Stomach (tissue), 19 donors: ENCODE data around the gene KCNMB4. TPM values are rescaled to one million over a fixed set of nuclear protein-coding genes. Genes with fewer than 3 reads are reported as not detected.
A peak's percentile ranks its signal among the peaks of the same experiment; 100 is the strongest.

Experiments
- DNase-seq, 2 donors: peaks; one replicate each; pipeline versions ENCODE4 v3.0.0 to v3.0.0-alpha.2; 2013 to 2019
- H3K27ac ChIP-seq, 5 donors: fragments of 200-600 bp in 4 of 5; sonication (generic) in 4 of 5; one replicate each; pipeline ENCODE4 v1.5.1; 2013 to 2019; ENCODE audit warnings: mild to moderate bottlenecking in 1 of 5, moderate library complexity in 1 of 5
- H3K27me3 ChIP-seq, 3 donors: fragments of 200-600 bp; sonication (generic); one replicate each; pipeline ENCODE4 v1.5.1; 2017 to 2019; ENCODE audit warnings: mixed run types in 1 of 3
- H3K36me3 ChIP-seq, 4 donors: fragments of 200-600 bp; sonication (generic); 1 replicate in 3 of 4; 2 replicates in 1 of 4; pipeline ENCODE4 v1.5.1; 2016 to 2019
- H3K4me1 ChIP-seq, 4 donors: fragments of 200-600 bp; sonication (generic); one replicate each; pipeline ENCODE4 v1.5.1; 2016 to 2019
- H3K4me3 ChIP-seq, 4 donors: fragments of 200-600 bp; sonication (generic) in 3 of 4; one replicate each; pipeline ENCODE4 v1.5.1; 2016 to 2019; ENCODE audit warnings: mild to moderate bottlenecking in 1 of 4
- H3K9me3 ChIP-seq, 4 donors: fragments of 200-600 bp; sonication (generic); one replicate each; pipeline ENCODE4 v1.5.1; 2016 to 2019
- CTCF ChIP-seq, 7 experiments: fragments of 450-650 bp in 4 of 7; fragments of 200-600 bp in 3 of 7; sonication (generic) in 3 of 7; IDR thresholded peaks; one replicate each; pipeline ENCODE4 v1.5.1; 2016 to 2019; ENCODE audit warnings: antibody characterized with exemption in 7 of 7, control low read depth in 2 of 7, mild to moderate bottlenecking in 1 of 7
- EP300 ChIP-seq: sonication (generic); formaldehyde crosslinking; IDR thresholded peaks from one replicate; pipeline ENCODE4 v1.6.1; 2017; ENCODE audit warnings: antibody characterized with exemption
- POLR2A ChIP-seq, 4 donors: fragments of 450-650 bp; IDR thresholded peaks; one replicate each; pipeline ENCODE4 v1.6.1; 2016; ENCODE audit warnings: antibody characterized with exemption in 4 of 4, control low read depth in 2 of 4, mild to moderate bottlenecking in 1 of 4, moderate library complexity in 1 of 4
- POLR2AphosphoS5 ChIP-seq, 3 donors: sonication (generic); formaldehyde crosslinking; IDR thresholded peaks; one replicate each; pipeline ENCODE4 v1.6.1; 2016; ENCODE audit warnings: antibody characterized with exemption in 3 of 3
- WGBS, 5 donors: extraction: QIAGEN DNeasy Blood & Tissue Kit in 3 of 5; methylation state at CpG; one replicate each; pipeline versions ENCODE4 v1.1.5 to v1.1.7; 2013 to 2018; 5-methylcytosine and 5-hydroxymethylcytosine counted together
- intact Hi-C: fragments of 100-400 bp; cut with DNase I; formaldehyde crosslinking; loops from one replicate; pipeline ENCODE4 v1.15.1; 2023; ENCODE audit warnings: low total_unique reads
- long read RNA-seq, 10 donors: transcript quantifications; one replicate each; lab custom pipeline, GENCODE V29; 2026
- polyA plus RNA-seq, 3 donors: library from polyadenylated mRNA; stranded (reverse); fragments of 200-250 nt; gene quantifications; one replicate each; pipeline ENCODE4 v1.2.3, GENCODE V29; 2013
- total RNA-seq, 5 donors: library from RNA; depleted of rRNA; stranded (reverse); fragments of >200 nt; gene quantifications; one replicate each; pipeline versions ENCODE4 v1.1.0 to v1.2.3, GENCODE V29; 2014 to 2016
- donor health status: healthy with polysubstance abuse.
- donor health status: Bipolar disorder and iron deficiency.
- donor health status: healthy.

Gene KCNMB4, protein sequence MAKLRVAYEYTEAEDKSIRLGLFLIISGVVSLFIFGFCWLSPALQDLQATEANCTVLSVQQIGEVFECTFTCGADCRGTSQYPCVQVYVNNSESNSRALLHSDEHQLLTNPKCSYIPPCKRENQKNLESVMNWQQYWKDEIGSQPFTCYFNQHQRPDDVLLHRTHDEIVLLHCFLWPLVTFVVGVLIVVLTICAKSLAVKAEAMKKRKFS
- total RNA-seq (1 to 10 TPM in 2 of 5 donors, under 1 TPM in 1, not detected in 2; under 0.01 to 6.2 (median 2.9) TPM), polyA plus RNA-seq (1 to 10 TPM; 1.4 to 2.3 (median 1.6) TPM)
- long read RNA-seq, donor 1, full-length matches to known transcripts = 1 of 1 reads
- long read RNA-seq, donor 1, partial matches to known transcripts = 0 of 1 reads
- long read RNA-seq, donor 1, other reads (novel, unspliced or antisense) = 0 of 1 reads
- long read RNA-seq, donor 2, full-length matches to known transcripts = 3 of 3 reads
- long read RNA-seq, donor 2, partial matches to known transcripts = 0 of 3 reads
- long read RNA-seq, donor 2, other reads (novel, unspliced or antisense) = 0 of 3 reads
- long read RNA-seq, donor 3, full-length matches to known transcripts = 2 of 2 reads
- long read RNA-seq, donor 3, partial matches to known transcripts = 0 of 2 reads
- long read RNA-seq, donor 3, other reads (novel, unspliced or antisense) = 0 of 2 reads
- long read RNA-seq, donor 4 = 0 reads
- long read RNA-seq, donor 5, full-length matches to known transcripts = 5 of 5 reads
- long read RNA-seq, donor 5, partial matches to known transcripts = 0 of 5 reads
- long read RNA-seq, donor 5, other reads (novel, unspliced or antisense) = 0 of 5 reads
- long read RNA-seq, donor 6, full-length matches to known transcripts = 11 of 11 reads
- long read RNA-seq, donor 6, partial matches to known transcripts = 0 of 11 reads
- long read RNA-seq, donor 6, other reads (novel, unspliced or antisense) = 0 of 11 reads
- long read RNA-seq, donor 7, full-length matches to known transcripts = 4 of 4 reads
- long read RNA-seq, donor 7, partial matches to known transcripts = 0 of 4 reads
- long read RNA-seq, donor 7, other reads (novel, unspliced or antisense) = 0 of 4 reads
- long read RNA-seq, donor 8, full-length matches to known transcripts = 4 of 4 reads
- long read RNA-seq, donor 8, partial matches to known transcripts = 0 of 4 reads
- long read RNA-seq, donor 8, other reads (novel, unspliced or antisense) = 0 of 4 reads
- long read RNA-seq, donor 9, full-length matches to known transcripts = 3 of 3 reads
- long read RNA-seq, donor 9, partial matches to known transcripts = 0 of 3 reads
- long read RNA-seq, donor 9, other reads (novel, unspliced or antisense) = 0 of 3 reads
- long read RNA-seq, donor 10 = 0 reads

- Histone ChIP-seq H3K4me3 (peak within 1 kb of the TSS; percentile 66 to 91 (median 78)), H3K27me3 (peaks cover 0 to 40% (median 21%) of the 10 kb centered on the region in 3 donors), H3K4me1 (peaks cover 14 to 27% (median 25%) of the 10 kb centered on the region in 4 donors), H3K9me3 (no peaks in the 10 kb centered on the region), H3K27ac (peak within 1 kb of the TSS in 3 of 5 donors; percentile 8 to 67 (median 62)), H3K36me3 (no peaks in the 10 kb centered on the region)
- 0 to 1% (median 0%) methylated on average over 30 to 88 of the region's 88 CpGs for WGBS, 5 donors
- intact Hi-C loops = no loop called here
- TF ChIP-seq CTCF (IDR thresholded peaks at IDR 0.05) (no peak), EP300 (no peak), POLR2AphosphoS5 (IDR thresholded peaks at IDR 0.05) (no peak), POLR2A (IDR thresholded peaks at IDR 0.05) (no peak)
- DNase-seq = peak; percentile 49 to 93
These were observed at the start of gene KCNMB4 for GRCh38 chr12:70365648-70366518. Gene KCNMB4 (plus strand): TSS chr12:70366290. CDS start chr12:70366735, 445 bp downstream.

- Histone ChIP-seq H3K9me3 (no peaks in the 10 kb centered on the region), H3K4me3 (no peak overlapping the region), H3K4me1 (peaks cover 0 to 6% (median 0%) of the 10 kb centered on the region in 4 donors), H3K27ac (no peak overlapping the region), H3K27me3 (no peaks in the 10 kb centered on the region), H3K36me3 (peaks cover 0 to 8% (median 4%) of the 10 kb centered on the region in 4 donors)
- TF ChIP-seq POLR2A (IDR thresholded peaks at IDR 0.05) (no peak), CTCF (IDR thresholded peaks at IDR 0.05) (no peak), EP300 (no peak), POLR2AphosphoS5 (IDR thresholded peaks at IDR 0.05) (no peak)
- 50 to 85% (median 80%) methylated on average over 3 of the region's 3 CpGs for WGBS, 5 donors
- DNase-seq = peak in 1 of 2 donors; percentile 20
- intact Hi-C loops = no loop called here
These were observed 48.3 kb upstream of the KCNMB4 start for GRCh38 chr12:70317781-70318180.

- H3K27me3 ChIP-seq = no peaks in the 10 kb centered on the region
- DNase-seq = no peak
- H3K9me3 ChIP-seq = no peaks in the 10 kb centered on the region
- no peak overlapping the region for H3K27ac ChIP-seq
- no peak overlapping the region for H3K4me3 ChIP-seq
- WGBS, 5 donors = 77 to 83% (median 79%) methylated on average over 4 of the region's 4 CpGs
- peaks cover 0 to 6% (median 0%) of the 10 kb centered on the region in 4 donors for H3K4me1 ChIP-seq
- TF ChIP-seq POLR2AphosphoS5 (IDR thresholded peaks at IDR 0.05) = no peak
- intact Hi-C loops = no loop called here
- H3K36me3 ChIP-seq = peaks cover 0 to 11% (median 4%) of the 10 kb centered on the region in 4 donors
These were observed 46.5 kb upstream of the KCNMB4 start for GRCh38 chr12:70319605-70320004.

- no peak for DNase-seq
- 85 to 96% (median 91%) methylated on average over 2 of the region's 2 CpGs for WGBS, 5 donors
- Histone ChIP-seq H3K9me3 (no peaks in the 10 kb centered on the region), H3K4me3 (no peak overlapping the region), H3K4me1 (peaks cover 0 to 6% (median 0%) of the 10 kb centered on the region in 4 donors), H3K27me3 (no peaks in the 10 kb centered on the region), H3K27ac (no peak overlapping the region), H3K36me3 (peaks cover 0 to 11% (median 4%) of the 10 kb centered on the region in 4 donors)
- TF ChIP-seq POLR2AphosphoS5 (IDR thresholded peaks at IDR 0.05) (no peak), CTCF (IDR thresholded peaks at IDR 0.05) (no peak), EP300 (no peak), POLR2A (IDR thresholded peaks at IDR 0.05) (no peak)
- intact Hi-C loops = no loop called here
These were observed 44.9 kb upstream of the KCNMB4 start for GRCh38 chr12:70321191-70321590.
